GM20000 (cell line): ENCODE data around the gene GPC3.
"Not testable (repeated sequence)": the region's sequence is repeated elsewhere in the genome, so short reads cannot be mapped to it uniquely, and the experiment has no call there.

Source experiments
- DNase-seq: peaks from one replicate; pipeline ENCODE4 v3.0.0; 2012; ENCODE audit warnings: low spot score
- TF ChIP-seq, protein P1 (sequence below): IDR thresholded peaks from 2 replicates; pipeline ENCODE4 v1.5.1; 2012; ENCODE audit warnings: mild to moderate bottlenecking, control low read depth; ENCODE audit errors: extremely low read depth, missing control alignments

Gene GPC3

DNA sequence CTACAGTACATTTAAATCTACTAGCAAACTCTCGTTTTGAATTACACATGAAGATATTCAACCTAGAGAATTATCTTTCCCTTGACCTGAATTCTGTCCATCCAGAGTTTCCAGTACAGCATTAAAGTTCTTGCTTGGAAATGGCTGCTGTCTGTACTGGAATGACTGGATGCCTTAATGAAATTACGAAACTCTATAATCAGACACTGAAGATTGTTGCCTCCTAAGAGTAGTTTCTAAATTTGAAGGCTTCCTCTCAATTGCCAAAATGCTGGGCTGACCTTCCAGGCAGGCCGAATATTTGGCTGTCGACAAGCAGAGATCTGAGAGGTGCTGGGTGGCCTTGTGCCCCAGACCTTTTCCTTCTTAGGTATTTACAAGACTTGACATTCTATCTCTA is 355.0 kb downstream of the GPC3 start:
- TF ChIP-seq, protein P1, sequence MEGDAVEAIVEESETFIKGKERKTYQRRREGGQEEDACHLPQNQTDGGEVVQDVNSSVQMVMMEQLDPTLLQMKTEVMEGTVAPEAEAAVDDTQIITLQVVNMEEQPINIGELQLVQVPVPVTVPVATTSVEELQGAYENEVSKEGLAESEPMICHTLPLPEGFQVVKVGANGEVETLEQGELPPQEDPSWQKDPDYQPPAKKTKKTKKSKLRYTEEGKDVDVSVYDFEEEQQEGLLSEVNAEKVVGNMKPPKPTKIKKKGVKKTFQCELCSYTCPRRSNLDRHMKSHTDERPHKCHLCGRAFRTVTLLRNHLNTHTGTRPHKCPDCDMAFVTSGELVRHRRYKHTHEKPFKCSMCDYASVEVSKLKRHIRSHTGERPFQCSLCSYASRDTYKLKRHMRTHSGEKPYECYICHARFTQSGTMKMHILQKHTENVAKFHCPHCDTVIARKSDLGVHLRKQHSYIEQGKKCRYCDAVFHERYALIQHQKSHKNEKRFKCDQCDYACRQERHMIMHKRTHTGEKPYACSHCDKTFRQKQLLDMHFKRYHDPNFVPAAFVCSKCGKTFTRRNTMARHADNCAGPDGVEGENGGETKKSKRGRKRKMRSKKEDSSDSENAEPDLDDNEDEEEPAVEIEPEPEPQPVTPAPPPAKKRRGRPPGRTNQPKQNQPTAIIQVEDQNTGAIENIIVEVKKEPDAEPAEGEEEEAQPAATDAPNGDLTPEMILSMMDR, result no peak
- no peak for DNase-seq

DNA sequence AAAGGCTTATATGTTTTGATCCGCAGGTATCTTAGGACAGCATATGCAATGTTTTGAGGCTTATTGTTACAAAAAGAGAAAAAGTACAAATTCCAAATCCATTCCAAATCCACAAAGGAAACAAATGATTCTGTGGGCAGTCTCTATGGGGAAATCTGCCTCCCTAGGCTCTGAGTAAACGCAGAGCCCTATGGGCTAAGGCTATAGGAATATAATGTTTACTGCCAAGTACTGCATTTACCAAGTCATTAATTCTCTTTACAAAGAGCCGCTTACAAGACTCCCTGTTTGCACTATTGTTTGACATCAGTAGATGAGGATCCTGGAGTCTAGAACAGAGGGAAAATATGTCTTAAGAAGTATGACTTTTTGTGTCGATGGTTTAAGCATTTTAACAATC is 357.7 kb downstream of the GPC3 start:
- TF ChIP-seq, protein P1, result no peak
- DNase-seq, result no peak

DNA sequence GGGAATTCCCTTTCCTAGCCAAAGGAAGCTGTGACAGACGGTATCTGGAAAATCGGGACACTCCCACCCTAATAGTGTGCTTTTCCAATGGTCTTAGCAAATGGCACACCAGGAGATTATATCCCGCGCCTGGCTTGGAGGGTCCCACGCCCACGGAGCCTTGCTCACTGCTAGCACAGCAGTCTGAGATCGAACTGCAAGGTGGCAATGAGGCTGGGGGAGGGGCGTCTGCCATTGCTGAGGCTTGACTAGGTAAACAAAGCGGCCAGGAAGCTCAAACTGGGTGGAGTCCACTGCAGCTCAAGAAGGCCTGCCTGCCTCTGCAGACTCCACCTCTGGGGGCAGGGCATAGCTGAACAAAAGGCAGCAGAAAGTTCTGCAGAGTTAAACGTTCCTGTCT is 364.0 kb downstream of the GPC3 start:
- not testable (repeated sequence) for DNase-seq

DNA sequence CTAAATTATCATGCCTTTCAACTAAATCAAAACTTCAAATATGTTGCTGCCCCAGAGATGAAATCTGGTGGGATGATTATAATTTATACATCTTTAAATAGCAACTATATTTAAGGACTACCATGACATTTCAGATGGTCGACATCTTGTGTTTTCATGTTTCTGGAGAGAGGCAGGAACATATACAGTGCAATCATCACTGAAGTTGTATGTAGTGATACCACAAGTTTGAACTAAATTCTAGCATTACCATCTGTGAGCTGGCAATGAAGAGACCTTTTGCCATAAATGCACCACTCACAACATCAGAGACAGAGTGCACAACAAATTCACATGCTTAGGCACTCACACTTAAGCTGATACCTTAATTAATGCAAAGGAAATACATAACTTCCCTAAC is 373.7 kb downstream of the GPC3 start:
- TF ChIP-seq, protein P1, result no peak

DNA sequence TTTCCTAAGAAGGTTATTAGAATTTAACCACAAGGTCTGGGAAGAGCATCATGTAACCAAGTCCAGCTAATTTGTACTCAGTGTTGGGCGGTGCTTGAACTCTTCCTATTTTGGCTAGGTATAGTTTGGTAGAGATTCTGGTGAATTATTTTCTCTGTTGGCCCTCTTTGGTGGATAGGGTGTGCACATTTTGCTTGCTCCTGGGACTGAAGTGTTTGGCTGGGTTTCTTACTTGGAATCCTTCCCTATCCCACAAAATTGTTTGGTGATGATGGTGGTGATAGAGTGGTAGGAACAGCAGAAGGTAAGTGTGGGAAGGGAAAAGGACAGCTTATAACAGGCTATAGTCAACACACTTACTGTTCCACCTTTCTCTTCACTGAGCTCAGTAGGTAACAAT is 375.3 kb downstream of the GPC3 start:
- DNase-seq, result no peak
- TF ChIP-seq, protein P1, result no peak

More for the DNA sequence above, 373.7 kb downstream of the GPC3 start:
- no peak for DNase-seq

DNA sequence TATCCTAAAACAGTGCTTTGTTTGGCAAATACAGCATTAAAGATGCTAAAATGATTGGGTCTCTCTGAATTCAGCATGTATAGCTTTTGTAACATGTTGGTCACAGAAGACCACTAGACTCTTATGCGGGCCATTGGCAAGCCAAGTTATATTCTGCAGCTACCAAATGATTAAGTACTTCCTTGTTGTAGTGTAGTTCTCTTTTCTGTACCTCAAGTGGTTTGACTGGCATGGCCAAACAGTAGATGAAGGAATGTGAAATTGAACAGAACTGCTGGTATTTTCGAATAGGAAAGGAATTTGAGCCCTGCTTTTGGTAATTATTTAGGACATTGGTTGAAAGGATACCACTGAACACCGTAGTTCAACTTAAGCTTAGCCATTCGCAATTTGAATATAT is 376.2 kb downstream of the GPC3 start:
- TF ChIP-seq, protein P1, result no peak
- DNase-seq, result no peak

DNA sequence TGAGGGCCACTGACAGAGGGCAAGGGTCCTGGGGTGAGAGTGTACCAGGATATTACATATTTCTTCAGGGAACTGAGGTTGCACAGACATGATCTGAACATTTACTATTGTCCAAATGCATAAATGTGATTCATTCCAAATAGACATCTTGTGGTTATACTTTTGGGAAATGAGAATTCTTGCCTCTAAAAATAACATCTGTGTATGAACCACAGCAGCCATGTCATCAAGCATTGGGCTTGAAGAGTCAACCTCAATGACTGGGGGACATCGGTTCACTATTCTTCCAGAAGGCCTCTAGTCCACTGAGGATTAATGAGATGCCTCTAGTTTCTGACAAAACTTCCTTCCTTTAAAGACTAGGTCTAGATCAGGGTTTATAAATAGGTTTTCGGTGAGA is 377.0 kb downstream of the GPC3 start:
- TF ChIP-seq, protein P1, result no peak
- no peak for DNase-seq

DNA sequence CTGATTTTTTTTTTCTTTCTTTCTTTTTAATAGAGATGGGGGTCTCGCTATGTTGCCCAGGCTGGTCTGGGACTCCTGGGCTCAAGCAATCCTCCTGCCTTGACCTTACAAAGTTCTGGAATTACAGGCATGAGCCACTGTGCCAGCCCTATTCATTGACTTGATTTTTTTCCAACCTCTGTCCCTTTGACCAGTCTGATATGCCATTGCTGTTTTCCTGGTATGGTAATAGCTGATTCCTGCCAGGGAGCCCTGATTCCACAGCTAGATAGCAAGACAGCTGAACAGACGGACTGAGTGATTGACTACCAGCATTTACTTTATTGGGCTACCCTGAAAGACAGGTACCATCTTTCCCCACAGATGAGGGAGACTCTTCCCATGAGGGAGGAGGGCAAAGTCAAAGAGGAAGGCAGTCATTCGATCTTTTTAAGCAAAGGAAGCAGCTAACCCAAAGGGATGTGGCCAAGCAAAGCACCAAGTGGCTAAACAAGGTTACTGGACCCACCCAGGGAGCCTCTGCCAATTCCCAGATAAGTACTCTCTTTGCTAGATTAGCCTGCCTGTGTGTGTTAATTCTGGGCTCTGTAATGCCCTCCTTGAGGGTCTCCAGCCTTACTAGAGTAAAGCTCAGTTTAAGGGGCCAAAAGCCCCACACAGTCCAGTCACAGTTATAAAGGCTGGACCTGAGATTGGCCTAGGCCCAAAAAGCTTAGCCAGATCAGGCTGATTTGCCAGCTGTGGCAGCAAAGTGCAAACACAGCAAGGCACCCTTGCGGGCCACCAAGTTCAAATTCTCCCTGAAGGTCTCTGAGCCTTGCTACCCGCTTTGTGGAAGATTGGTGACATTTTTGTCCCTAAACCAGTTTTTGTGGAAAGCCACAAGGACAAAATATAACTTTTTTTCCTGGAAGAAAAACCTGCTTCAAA is 377.7 kb downstream of the GPC3 start:
- no peak for DNase-seq
- TF ChIP-seq, protein P1, result no peak
